Endodermal cell (in vitro differentiated cells): Measurements from ENCODE around the gene NOL8. TPM values are rescaled to one million over a fixed set of nuclear protein-coding genes. Genes with fewer than 3 reads are reported as not detected.

Source experiments
- DNase-seq: peaks from one replicate; pipeline ENCODE4 v3.0.0-alpha.2; 2017
- H3K27ac ChIP-seq: 2 replicates; pipeline ENCODE4 v1.5.1; 2013; ENCODE audit warnings: mild to moderate bottlenecking, low read depth, low read length, moderate library complexity
- H3K27me3 ChIP-seq: 2 replicates; pipeline ENCODE4 v1.6.1; 2013; ENCODE audit warnings: mild to moderate bottlenecking, low read length, moderate library complexity; ENCODE audit not compliant: insufficient read depth, control insufficient read depth, poor library complexity, severe bottlenecking
- H3K36me3 ChIP-seq: 2 replicates; pipeline ENCODE4 v1.7.0; 2013; ENCODE audit warnings: mild to moderate bottlenecking, low read length, moderate library complexity; ENCODE audit not compliant: control insufficient read depth, insufficient read depth
- H3K4me1 ChIP-seq: one replicate; pipeline ENCODE4 v1.7.0; 2013; ENCODE audit warnings: low read length; ENCODE audit not compliant: control insufficient read depth, insufficient read depth
- H3K4me3 ChIP-seq: 2 replicates; pipeline ENCODE4 v1.5.1; 2013; ENCODE audit warnings: mild to moderate bottlenecking, low read length, moderate library complexity
- H3K9ac ChIP-seq: 2 replicates; pipeline ENCODE4 v1.6.1; 2013; ENCODE audit warnings: mild to moderate bottlenecking, low read length, moderate library complexity; ENCODE audit not compliant: poor library complexity, severe bottlenecking; ENCODE audit errors: extremely low read depth
- H3K9me3 ChIP-seq: 2 replicates; pipeline ENCODE4 v1.6.1; 2013; ENCODE audit warnings: mild to moderate bottlenecking, low read length, moderate library complexity; ENCODE audit not compliant: control insufficient read depth
- H3K27ac Mint-ChIP-seq: 2 replicates; pipeline ENCODE4 v1.8.0; 2020; ENCODE audit warnings: mixed read lengths
- H3K27me3 Mint-ChIP-seq: 2 replicates; pipeline ENCODE4 v1.8.0; 2021; ENCODE audit warnings: mild to moderate bottlenecking, mixed read lengths; ENCODE audit not compliant: insufficient read depth
- H3K36me3 Mint-ChIP-seq: 2 replicates; pipeline ENCODE4 v1.8.0; 2020; ENCODE audit warnings: low read depth, mixed read lengths
- H3K4me1 Mint-ChIP-seq: 2 replicates; pipeline ENCODE4 v1.8.0; 2020; ENCODE audit warnings: mixed read lengths
- H3K4me3 Mint-ChIP-seq: 2 replicates; pipeline ENCODE4 v1.8.0; 2020; ENCODE audit warnings: mild to moderate bottlenecking, moderate library complexity, mixed read lengths
- H3K9me3 Mint-ChIP-seq: 2 replicates; pipeline ENCODE4 v1.8.0; 2020; ENCODE audit warnings: mild to moderate bottlenecking, mixed read lengths
- WGBS, 2 experiments: methylation state at CpG; one replicate each; pipeline versions ENCODE4 v1.1.5 to v1.1.7; 2013; ENCODE audit warnings: missing lambda C conversion rate in 2 of 2, mixed read lengths in 1 of 2; ENCODE audit not compliant: insufficient coverage in 1 of 2, insufficient read length in 1 of 2; 5-methylcytosine and 5-hydroxymethylcytosine counted together
- total RNA-seq, 2 donors: library from RNA; stranded (reverse); fragmentation: NEBNext Ultra II Directional in 1 of 2; extraction: Animal tissue kit (Norgen Biotek cat#: 25700) in 1 of 2; gene quantifications; 2 replicates in 1 of 2; 3 replicates in 1 of 2; pipeline ENCODE4 v1.2.1, GENCODE V29; 2021
- TF ChIP-seq, protein P1 (sequence below): fragments of 200-600 bp; sonication (generic); conservative IDR thresholded peaks from 2 replicates; pipeline ENCODE4 v1.5.0; 2021; ENCODE audit warnings: antibody characterized with exemption, mild to moderate bottlenecking

NOL8 gene
- total RNA-seq, 2 donors from 2014 or later: 30.0 to 31.7 TPM

DNA sequence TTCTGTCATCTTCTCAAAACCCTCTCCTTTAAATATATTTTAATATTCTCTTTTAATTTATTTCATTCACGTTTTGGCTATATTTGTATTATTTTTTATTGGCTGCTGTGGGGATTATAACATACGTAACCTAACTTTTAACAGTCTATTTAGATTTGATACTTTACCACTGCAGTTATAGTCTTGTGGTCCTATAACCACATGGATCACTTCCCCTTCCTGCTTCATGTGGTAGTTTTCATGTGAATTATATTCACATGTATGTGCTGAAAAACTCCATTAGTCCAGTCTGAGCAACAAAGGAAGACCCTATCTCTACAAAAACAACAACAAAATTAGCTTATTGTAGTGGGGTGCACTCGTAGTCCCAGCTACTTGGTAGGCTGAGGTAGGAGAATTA, 34.9 kb upstream of the NOL8 start:
- no peak overlapping the region for H3K27ac Mint-ChIP-seq
- H3K36me3 ChIP-seq: no peaks in the 10 kb centered on the region
- TF ChIP-seq, protein P1, sequence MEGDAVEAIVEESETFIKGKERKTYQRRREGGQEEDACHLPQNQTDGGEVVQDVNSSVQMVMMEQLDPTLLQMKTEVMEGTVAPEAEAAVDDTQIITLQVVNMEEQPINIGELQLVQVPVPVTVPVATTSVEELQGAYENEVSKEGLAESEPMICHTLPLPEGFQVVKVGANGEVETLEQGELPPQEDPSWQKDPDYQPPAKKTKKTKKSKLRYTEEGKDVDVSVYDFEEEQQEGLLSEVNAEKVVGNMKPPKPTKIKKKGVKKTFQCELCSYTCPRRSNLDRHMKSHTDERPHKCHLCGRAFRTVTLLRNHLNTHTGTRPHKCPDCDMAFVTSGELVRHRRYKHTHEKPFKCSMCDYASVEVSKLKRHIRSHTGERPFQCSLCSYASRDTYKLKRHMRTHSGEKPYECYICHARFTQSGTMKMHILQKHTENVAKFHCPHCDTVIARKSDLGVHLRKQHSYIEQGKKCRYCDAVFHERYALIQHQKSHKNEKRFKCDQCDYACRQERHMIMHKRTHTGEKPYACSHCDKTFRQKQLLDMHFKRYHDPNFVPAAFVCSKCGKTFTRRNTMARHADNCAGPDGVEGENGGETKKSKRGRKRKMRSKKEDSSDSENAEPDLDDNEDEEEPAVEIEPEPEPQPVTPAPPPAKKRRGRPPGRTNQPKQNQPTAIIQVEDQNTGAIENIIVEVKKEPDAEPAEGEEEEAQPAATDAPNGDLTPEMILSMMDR: no peak
- no peak overlapping the region for H3K27ac ChIP-seq
- H3K4me3 ChIP-seq: no peak overlapping the region
- no peaks in the 10 kb centered on the region for H3K4me1 ChIP-seq
- no peaks in the 10 kb centered on the region for H3K27me3 Mint-ChIP-seq
- H3K36me3 Mint-ChIP-seq: peaks cover 22% of the 10 kb centered on the region
- no peak for DNase-seq
- no peak overlapping the region for H3K4me3 Mint-ChIP-seq
- no peaks in the 10 kb centered on the region for H3K4me1 Mint-ChIP-seq
- peaks cover 20% of the 10 kb centered on the region for H3K9me3 ChIP-seq
- H3K9ac ChIP-seq: no peak overlapping the region
- 100% methylated on average over 2 of the region's 3 CpGs; no CpG with 5 or more reads in 1 of the 2 experiments for WGBS, 2 experiments
- H3K27me3 ChIP-seq: no peaks in the 10 kb centered on the region
- peaks cover 25% of the 10 kb centered on the region for H3K9me3 Mint-ChIP-seq

DNA sequence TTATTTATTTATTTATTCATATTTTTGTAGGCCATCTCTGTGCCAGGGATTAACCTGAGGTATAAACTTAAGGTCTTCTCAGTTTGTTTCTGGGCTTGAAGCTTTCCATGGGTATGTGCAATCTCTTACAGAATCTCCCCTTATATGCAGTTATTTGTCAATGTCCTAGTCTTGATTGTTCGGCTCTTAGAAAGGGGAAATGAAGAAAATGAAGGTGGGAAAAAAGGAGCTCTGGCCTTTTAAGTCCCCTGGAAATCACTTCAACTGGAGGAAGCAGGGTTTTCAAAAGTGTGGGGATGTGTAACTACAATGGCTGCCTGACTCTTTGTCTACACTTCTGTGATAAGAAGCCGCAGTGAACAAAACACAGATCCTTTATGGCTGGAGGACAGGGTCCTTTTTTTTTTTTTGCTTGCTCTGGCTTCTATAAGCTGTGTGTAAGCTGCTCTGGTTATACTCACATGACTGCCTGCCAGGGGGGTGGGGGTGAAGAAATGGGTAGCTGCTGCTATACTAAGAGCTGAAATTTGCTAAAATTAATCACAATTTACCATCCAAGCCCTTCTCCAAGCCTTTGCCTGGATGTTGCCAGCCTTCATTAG, 34.3 kb upstream of the NOL8 start:
- Histone ChIP-seq H3K36me3 (no peaks in the 10 kb centered on the region), H3K9ac (no peak overlapping the region), H3K4me1 (no peaks in the 10 kb centered on the region), H3K4me3 (no peak overlapping the region), H3K27ac (no peak overlapping the region), H3K27me3 (no peaks in the 10 kb centered on the region), H3K9me3 (peaks cover 26% of the 10 kb centered on the region)
- Mint-ChIP-seq H3K4me3 (no peak overlapping the region), H3K27me3 (no peaks in the 10 kb centered on the region), H3K27ac (no peak overlapping the region), H3K9me3 (peaks cover 31% of the 10 kb centered on the region), H3K4me1 (no peaks in the 10 kb centered on the region), H3K36me3 (peaks cover 26% of the 10 kb centered on the region)
- WGBS, 2 experiments: 87% methylated on average over 2 of the region's 2 CpGs; no CpG with 5 or more reads in 1 of the 2 experiments
- TF ChIP-seq, protein P1: no peak
- DNase-seq: no peak

DNA sequence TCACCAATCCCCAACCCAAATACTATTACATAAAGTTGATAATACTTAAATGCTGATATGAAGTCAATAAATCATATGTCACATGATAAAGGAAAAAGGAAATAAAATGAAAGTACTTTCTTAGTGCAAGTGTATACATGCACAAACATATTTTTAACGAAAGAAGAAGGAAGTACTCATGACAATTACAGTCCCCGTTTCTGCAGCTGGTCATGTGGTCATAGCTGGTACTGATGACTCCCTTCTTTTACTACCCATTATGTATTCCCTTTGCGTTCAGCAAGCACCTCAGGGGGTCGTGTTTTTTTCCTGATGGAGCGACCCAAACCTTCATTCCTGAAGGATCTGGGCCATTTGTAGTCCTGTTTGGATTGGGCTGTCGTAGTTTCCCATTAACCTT, 27.9 kb upstream of the NOL8 start:
- H3K9me3 Mint-ChIP-seq: peaks cover 45% of the 10 kb centered on the region
- Histone ChIP-seq H3K27ac (no peak overlapping the region), H3K36me3 (no peaks in the 10 kb centered on the region), H3K27me3 (no peaks in the 10 kb centered on the region), H3K9ac (no peak overlapping the region), H3K4me1 (no peaks in the 10 kb centered on the region), H3K4me3 (no peak overlapping the region), H3K9me3 (peaks cover 43% of the 10 kb centered on the region)
- H3K36me3 Mint-ChIP-seq: peaks cover 41% of the 10 kb centered on the region
- H3K4me1 Mint-ChIP-seq: no peaks in the 10 kb centered on the region
- WGBS, 2 experiments: 93 to 96% methylated on average over 5 to 6 of the region's 6 CpGs
- TF ChIP-seq, protein P1: no peak
- no peak for DNase-seq
- no peak overlapping the region for H3K27ac Mint-ChIP-seq
- no peaks in the 10 kb centered on the region for H3K27me3 Mint-ChIP-seq
- H3K4me3 Mint-ChIP-seq: no peak overlapping the region
